Measurements from ENCODE around the gene NDUFAF7. TPM values are rescaled to one million over a fixed set of nuclear protein-coding genes. Genes with fewer than 3 reads are reported as not detected.

The NDUFAF7 gene
- polyA plus RNA-seq, 3 donors: 4.7 to 12.2 (median 5.6) TPM

- DNase-seq: no peak
- H3K4me1 ChIP-seq (ENCODE audit: control insufficient read depth in 1 of 2, insufficient read depth in 2 of 2, low read length in 2 of 2): peaks cover 9 to 16% of the 10 kb centered on the region in 2 donors
- Mint-ChIP-seq H3K4me3 (no peak overlapping the region), H3K4me1 (peaks cover 10% of the 10 kb centered on the region), H3K9me3 (peaks cover 5 to 14% (median 6%) of the 10 kb centered on the region in 7 donors), H3K27me3 (ENCODE audit: low read depth in 3 of 3) (no peaks in the 10 kb centered on the region), H3K36me3 (peaks cover 43 to 47% of the 10 kb centered on the region in 2 donors), H3K27ac (no peak overlapping the region)
- H3K36me3 ChIP-seq (replicated peaks in 1 of 2; ENCODE audit: control insufficient read depth in 1 of 2, insufficient read depth in 2 of 2, low read length in 2 of 2): peaks cover 43 to 60% of the 10 kb centered on the region in 2 donors
- no peak overlapping the region for H3K4me2 ChIP-seq (replicated peaks; ENCODE audit: extremely low read depth, low read length, poor library complexity, severe bottlenecking)
- TF ChIP-seq CTCF (IDR thresholded peaks at IDR 0.05): no peak
- H3K79me2 ChIP-seq (ENCODE audit: insufficient read depth, low read length): peaks cover 78% of the 10 kb centered on the region
- H3K4me3 ChIP-seq (replicated peaks in 1 of 3; ENCODE audit: low read depth in 2 of 3, low read length in 3 of 3): no peak overlapping the region
- no peak overlapping the region for H3K9ac ChIP-seq (ENCODE audit: insufficient read depth, low read length, poor library complexity, severe bottlenecking)
- peaks cover 21% of the 10 kb centered on the region for H4K20me1 ChIP-seq (ENCODE audit: insufficient read depth, low read length)
- H3K9me3 ChIP-seq (replicated peaks in 1 of 2; ENCODE audit: control insufficient read depth in 1 of 2, insufficient read depth in 1 of 2, low read length in 2 of 2): peaks cover 4 to 10% of the 10 kb centered on the region in 2 donors
- intact Hi-C loops (cut with micrococcal nuclease): no loop called here
- H2AFZ ChIP-seq (ENCODE audit: insufficient read depth, low read depth, low read length, poor library complexity, severe bottlenecking): no peak overlapping the region
- H3K27me3 ChIP-seq (ENCODE audit: control insufficient read depth in 2 of 2, insufficient read depth in 2 of 2, low read length in 2 of 2): no peaks in the 10 kb centered on the region
- H3K27ac ChIP-seq (ENCODE audit: low read depth in 1 of 2, low read length in 2 of 2): peak overlapping the region in 1 of 2 donors; percentile 60
- no CpG with 5 or more reads among the region's 1 CpG for WGBS (ENCODE audit: insufficient coverage)
Measured at GRCh38 chr2:37201208-37201607, 30.2 kb upstream of the NDUFAF7 start.

GRCh38 chr2:37201766-37202165 lies 29.7 kb upstream of the NDUFAF7 start:
- peaks cover 48 to 66% of the 10 kb centered on the region in 2 donors for H3K36me3 ChIP-seq (replicated peaks in 1 of 2; ENCODE audit: control insufficient read depth in 1 of 2, insufficient read depth in 2 of 2, low read length in 2 of 2)
- no peak overlapping the region for H2AFZ ChIP-seq (ENCODE audit: insufficient read depth, low read depth, low read length, poor library complexity, severe bottlenecking)
- H3K27ac Mint-ChIP-seq: peak overlapping the region in 2 of 7 donors; percentile 3 to 50
- peaks cover 9% of the 10 kb centered on the region for H3K4me1 Mint-ChIP-seq
- H3K9ac ChIP-seq (ENCODE audit: insufficient read depth, low read length, poor library complexity, severe bottlenecking): no peak overlapping the region
- no peaks in the 10 kb centered on the region for H3K27me3 Mint-ChIP-seq (ENCODE audit: low read depth in 3 of 3)
- H3K27ac ChIP-seq (ENCODE audit: low read depth in 1 of 2, low read length in 2 of 2): no peak overlapping the region
- H3K9me3 ChIP-seq (replicated peaks in 1 of 2; ENCODE audit: control insufficient read depth in 1 of 2, insufficient read depth in 1 of 2, low read length in 2 of 2): peaks cover 7 to 16% of the 10 kb centered on the region in 2 donors
- H3K4me3 ChIP-seq (replicated peaks in 1 of 3; ENCODE audit: low read depth in 2 of 3, low read length in 3 of 3): no peak overlapping the region
- WGBS (ENCODE audit: insufficient coverage): no CpG with 5 or more reads among the region's 1 CpG
- H4K20me1 ChIP-seq (ENCODE audit: insufficient read depth, low read length): peaks cover 21% of the 10 kb centered on the region
- peaks cover 48 to 52% of the 10 kb centered on the region in 2 donors for H3K36me3 Mint-ChIP-seq
- intact Hi-C loops (cut with micrococcal nuclease): no loop called here
- no peak for TF ChIP-seq CTCF (IDR thresholded peaks at IDR 0.05)
- H3K4me3 Mint-ChIP-seq: no peak overlapping the region
- no peak overlapping the region for H3K4me2 ChIP-seq (replicated peaks; ENCODE audit: extremely low read depth, low read length, poor library complexity, severe bottlenecking)
- H3K27me3 ChIP-seq (ENCODE audit: control insufficient read depth in 2 of 2, insufficient read depth in 2 of 2, low read length in 2 of 2): no peaks in the 10 kb centered on the region
- peaks cover 9 to 11% of the 10 kb centered on the region in 2 donors for H3K4me1 ChIP-seq (ENCODE audit: control insufficient read depth in 1 of 2, insufficient read depth in 2 of 2, low read length in 2 of 2)
- H3K79me2 ChIP-seq (ENCODE audit: insufficient read depth, low read length): peaks cover 78% of the 10 kb centered on the region
- DNase-seq: no peak
- peaks cover 3 to 19% (median 11%) of the 10 kb centered on the region in 7 donors for H3K9me3 Mint-ChIP-seq
